ENCODE data around the gene ADRA2B.

DNA sequence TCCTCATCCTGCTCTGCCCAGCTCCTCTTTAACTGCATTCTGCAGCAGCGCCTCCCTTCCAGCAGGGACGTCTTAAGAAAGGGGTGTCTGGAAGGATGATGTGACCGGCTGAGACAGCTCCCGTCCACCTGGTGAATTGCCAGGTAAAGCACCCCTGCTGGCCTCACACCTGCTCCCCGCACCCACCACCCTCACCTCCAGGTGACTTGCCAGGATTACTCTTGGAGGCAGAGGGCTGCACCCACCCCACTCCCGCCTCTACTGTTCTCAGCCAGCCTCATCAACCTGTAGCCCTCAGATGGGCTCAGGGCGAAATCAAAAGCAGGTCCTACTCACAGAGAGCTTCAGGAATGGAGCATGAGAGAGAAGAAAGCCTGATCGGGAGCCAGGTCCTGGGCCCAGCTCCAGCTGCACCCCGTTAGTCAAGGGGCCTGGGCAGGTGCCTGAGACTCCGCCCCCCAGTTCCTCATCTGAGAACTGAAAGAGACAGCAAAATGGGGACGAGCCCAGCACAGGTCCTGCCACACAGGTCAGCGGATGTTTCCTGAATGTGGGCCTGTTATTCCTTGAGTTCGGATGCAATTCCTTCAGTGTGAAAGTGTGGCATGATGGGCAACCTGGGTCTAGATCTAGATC is 5.6 kb downstream of the ADRA2B start:
- TF ChIP-seq ZFX (IDR thresholded peaks at IDR 0.05; ENCODE audit: borderline replicate concordance), result no peak
- TF ChIP-seq, protein P1, sequence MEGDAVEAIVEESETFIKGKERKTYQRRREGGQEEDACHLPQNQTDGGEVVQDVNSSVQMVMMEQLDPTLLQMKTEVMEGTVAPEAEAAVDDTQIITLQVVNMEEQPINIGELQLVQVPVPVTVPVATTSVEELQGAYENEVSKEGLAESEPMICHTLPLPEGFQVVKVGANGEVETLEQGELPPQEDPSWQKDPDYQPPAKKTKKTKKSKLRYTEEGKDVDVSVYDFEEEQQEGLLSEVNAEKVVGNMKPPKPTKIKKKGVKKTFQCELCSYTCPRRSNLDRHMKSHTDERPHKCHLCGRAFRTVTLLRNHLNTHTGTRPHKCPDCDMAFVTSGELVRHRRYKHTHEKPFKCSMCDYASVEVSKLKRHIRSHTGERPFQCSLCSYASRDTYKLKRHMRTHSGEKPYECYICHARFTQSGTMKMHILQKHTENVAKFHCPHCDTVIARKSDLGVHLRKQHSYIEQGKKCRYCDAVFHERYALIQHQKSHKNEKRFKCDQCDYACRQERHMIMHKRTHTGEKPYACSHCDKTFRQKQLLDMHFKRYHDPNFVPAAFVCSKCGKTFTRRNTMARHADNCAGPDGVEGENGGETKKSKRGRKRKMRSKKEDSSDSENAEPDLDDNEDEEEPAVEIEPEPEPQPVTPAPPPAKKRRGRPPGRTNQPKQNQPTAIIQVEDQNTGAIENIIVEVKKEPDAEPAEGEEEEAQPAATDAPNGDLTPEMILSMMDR (IDR thresholded peaks at IDR 0.05), result no peak
